ENCODE data around the gene TMEM248. TPM values are rescaled to one million over a fixed set of nuclear protein-coding genes. Genes with fewer than 3 reads are reported as not detected.
"Not testable (repeated sequence)": the region's sequence is repeated elsewhere in the genome, so short reads cannot be mapped to it uniquely, and the experiment has no call there.

Gene TMEM248
- total RNA-seq, 2 donors from 2014 or later: 121 TPM

GRCh38 chr7:66905278-66905677 is 15.7 kb upstream of the TMEM248 start:
- intact Hi-C loops (cut with DNase I, micrococcal nuclease): no loop called here
- DNase-seq (no peak), ATAC-seq (no peak)

GRCh38 chr7:66905689-66906088 is 15.3 kb upstream of the TMEM248 start:
- ATAC-seq (no peak), DNase-seq (no peak)
- intact Hi-C loops (cut with DNase I, micrococcal nuclease): no loop called here

GRCh38 chr7:66907731-66908130 is 13.3 kb upstream of the TMEM248 start:
- intact Hi-C loops (cut with DNase I, micrococcal nuclease): no loop called here
- ATAC-seq (no peak), DNase-seq (no peak)

- DNase-seq; intact Hi-C loops (cut with DNase I, micrococcal nuclease); ATAC-seq: not testable (repeated sequence)
These were observed 12.4 kb upstream of the TMEM248 start for GRCh38 chr7:66908598-66908997.

- intact Hi-C loops (cut with DNase I, micrococcal nuclease): no loop called here
- no peak for DNase-seq
- no peak for ATAC-seq
These were observed 10.2 kb upstream of the TMEM248 start for GRCh38 chr7:66910789-66911188.

- ATAC-seq; DNase-seq; intact Hi-C loops (cut with DNase I, micrococcal nuclease): not testable (repeated sequence)
These were observed 9.8 kb upstream of the TMEM248 start for GRCh38 chr7:66911191-66911590.

- DNase-seq: no peak
- no peak for ATAC-seq
- intact Hi-C loops (cut with DNase I, micrococcal nuclease): no loop called here
These were observed 8.8 kb upstream of the TMEM248 start for GRCh38 chr7:66912195-66912594.

- peak; percentile 28 for ATAC-seq
- intact Hi-C loops (cut with DNase I, micrococcal nuclease): no loop called here
These were observed 7.6 kb upstream of the TMEM248 start for GRCh38 chr7:66913118-66914037.

GRCh38 chr7:66917904-66918303 is 3.1 kb upstream of the TMEM248 start:
- intact Hi-C loops (cut with DNase I, micrococcal nuclease); ATAC-seq; DNase-seq: not testable (repeated sequence)

More at GRCh38 chr7:66913118-66914037, 7.6 kb upstream of the TMEM248 start:
- no peak for DNase-seq

- no peak for DNase-seq
- intact Hi-C loops (cut with DNase I, micrococcal nuclease): no loop called here
- ATAC-seq: no peak
These were observed 1.7 kb upstream of the TMEM248 start for GRCh38 chr7:66919304-66919703.

- ATAC-seq: no peak
- intact Hi-C loops (cut with DNase I, micrococcal nuclease): no loop called here
- no peak for DNase-seq
These were observed 1.3 kb upstream of the TMEM248 start for GRCh38 chr7:66919704-66920103.

- DNase-seq (no peak), ATAC-seq (no peak)
- intact Hi-C loops (cut with DNase I, micrococcal nuclease): no loop called here
These were observed 769 bp upstream of the TMEM248 start for GRCh38 chr7:66920256-66920655.

GRCh38 chr7:66921396-66921917 is 432 bp downstream of the TMEM248 start:
- peak; percentile 35 to 38 for DNase-seq
- intact Hi-C loops (cut with DNase I, micrococcal nuclease): no loop called here
- peak; percentile 34 for ATAC-seq

- peak; percentile 38 for ATAC-seq
- DNase-seq: peak in 1 of 2 donors; percentile 22
- intact Hi-C loops (cut with DNase I, micrococcal nuclease): no loop called here
These were observed 977 bp downstream of the TMEM248 start for GRCh38 chr7:66921918-66922486.

- ATAC-seq (no peak), DNase-seq (no peak)
- intact Hi-C loops (cut with DNase I, micrococcal nuclease): no loop called here
These were observed 4.2 kb downstream of the TMEM248 start for GRCh38 chr7:66925255-66925654.

GRCh38 chr7:66927348-66927948 is 6.4 kb downstream of the TMEM248 start:
- DNase-seq (no peak), ATAC-seq (no peak)
- intact Hi-C loops (cut with DNase I, micrococcal nuclease): no loop called here

GRCh38 chr7:66928388-66928787 is 7.4 kb downstream of the TMEM248 start:
- intact Hi-C loops (cut with DNase I, micrococcal nuclease): no loop called here
- DNase-seq (no peak), ATAC-seq (no peak)

- no peak for DNase-seq
- no peak for ATAC-seq
- intact Hi-C loops (cut with DNase I, micrococcal nuclease): no loop called here
These were observed 8.1 kb downstream of the TMEM248 start for GRCh38 chr7:66929165-66929564.

- DNase-seq: no peak
- intact Hi-C loops (cut with DNase I, micrococcal nuclease): no loop called here
- no peak for ATAC-seq
These were observed 8.9 kb downstream of the TMEM248 start for GRCh38 chr7:66929935-66930334.

- DNase-seq: no peak
- intact Hi-C loops (cut with DNase I, micrococcal nuclease): no loop called here
- ATAC-seq: no peak
These were observed 9.3 kb downstream of the TMEM248 start for GRCh38 chr7:66930341-66930740.
